Limb (tissue), 2 donors: Measurements from ENCODE around the gene PLOD3.

Experiments
- DNase-seq, 2 donors: peaks; one replicate each; pipeline ENCODE4 v3.0.0-alpha.2; 2016; ENCODE audit errors: extremely low spot score in 2 of 2

PLOD3 gene

DNA sequence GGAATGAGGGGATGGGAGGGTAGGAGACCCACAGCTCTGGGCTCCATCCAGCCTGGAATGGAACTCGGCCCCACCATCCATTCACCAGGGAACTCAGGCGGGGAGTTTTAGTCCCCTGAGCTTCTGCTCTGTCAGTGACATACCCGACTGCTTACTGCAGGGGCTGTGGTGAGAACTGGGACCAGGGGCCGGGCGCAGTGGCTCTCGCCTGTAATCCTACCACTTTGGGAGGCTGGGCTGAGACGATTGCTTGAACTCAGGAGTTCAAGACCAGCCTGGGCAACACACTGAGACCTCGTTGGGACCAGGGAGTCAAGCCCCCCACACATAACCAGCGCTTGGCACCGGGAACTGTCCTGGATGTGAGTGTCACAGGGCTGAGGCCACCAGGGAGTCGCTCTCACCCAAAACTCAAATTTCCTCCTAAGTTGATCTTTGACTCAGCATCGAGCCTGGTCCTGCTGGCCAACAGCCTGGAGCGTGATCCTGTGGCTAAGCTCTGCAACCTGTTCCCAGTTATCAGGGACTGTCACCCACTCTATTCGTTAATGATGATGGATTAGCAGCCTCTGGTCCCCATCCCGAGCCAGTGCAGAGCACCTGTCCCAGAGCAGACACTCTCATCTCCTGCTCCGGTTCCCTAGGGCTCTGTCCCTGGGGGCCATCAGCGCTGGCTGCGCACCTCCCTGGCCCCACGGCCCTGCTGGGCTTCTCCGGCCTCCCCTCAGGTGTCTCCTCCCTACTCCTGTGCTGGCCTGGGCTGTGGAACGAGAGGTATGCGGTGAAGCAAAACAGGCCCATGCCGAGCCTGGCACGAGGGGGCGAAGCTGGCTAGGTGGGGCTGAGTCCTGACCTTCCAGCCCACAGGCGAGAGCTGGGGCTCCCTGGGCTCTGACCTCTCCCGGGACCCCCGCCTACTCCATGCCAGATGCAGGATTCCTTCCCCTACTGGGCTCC, 21.1 kb upstream of the PLOD3 start:
- no peak for DNase-seq

DNA sequence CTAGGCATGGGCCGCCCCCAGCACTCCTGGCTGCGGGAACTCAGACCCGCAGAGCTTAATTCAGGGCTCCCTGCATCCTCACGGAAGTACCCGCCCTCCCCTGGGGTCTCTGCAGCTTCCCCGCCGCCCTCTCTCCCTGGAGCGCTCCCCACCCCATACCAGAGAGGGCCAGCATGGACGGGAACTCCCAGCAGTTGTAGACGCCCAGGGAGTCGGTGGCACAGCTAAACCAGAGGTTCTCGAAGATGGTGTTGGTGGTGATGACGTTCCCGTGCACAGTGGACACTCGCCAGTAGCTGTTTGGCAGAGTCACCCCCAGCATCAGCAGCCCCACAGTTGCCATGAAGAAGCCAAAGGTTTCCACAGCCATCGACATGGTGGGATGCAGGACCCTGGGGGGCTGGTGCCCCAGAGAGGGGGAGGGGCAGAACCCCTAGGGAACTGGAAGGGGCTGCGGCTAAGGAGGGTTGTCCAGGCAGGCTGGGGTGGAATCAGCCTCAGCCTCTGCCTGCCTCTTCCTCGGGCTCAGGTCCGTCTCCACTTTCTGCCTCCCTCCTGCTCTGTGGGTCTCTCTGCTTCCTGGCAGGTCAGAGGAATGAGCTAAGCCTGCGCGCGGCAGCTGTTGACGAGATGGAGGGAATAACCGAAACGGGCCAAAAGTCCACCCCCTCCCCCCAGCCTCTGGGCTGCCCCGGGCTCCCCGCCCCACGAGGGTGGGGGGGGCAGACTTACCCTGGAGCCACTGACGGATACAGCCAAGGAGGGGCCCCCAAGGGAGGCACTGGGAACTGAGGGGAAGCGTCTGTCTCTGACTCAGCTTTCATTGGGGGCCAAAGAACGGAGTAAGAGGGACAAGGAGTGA, 20.1 kb upstream of the PLOD3 start, which contains the start of gene CLDN15:
CLDN15 (minus strand) TSS at position 597 of the 862 bp plus-strand sequence; CDS start at position 376, 221 bp downstream.
- DNase-seq: peak in 1 of 2 donors; percentile 65

DNA sequence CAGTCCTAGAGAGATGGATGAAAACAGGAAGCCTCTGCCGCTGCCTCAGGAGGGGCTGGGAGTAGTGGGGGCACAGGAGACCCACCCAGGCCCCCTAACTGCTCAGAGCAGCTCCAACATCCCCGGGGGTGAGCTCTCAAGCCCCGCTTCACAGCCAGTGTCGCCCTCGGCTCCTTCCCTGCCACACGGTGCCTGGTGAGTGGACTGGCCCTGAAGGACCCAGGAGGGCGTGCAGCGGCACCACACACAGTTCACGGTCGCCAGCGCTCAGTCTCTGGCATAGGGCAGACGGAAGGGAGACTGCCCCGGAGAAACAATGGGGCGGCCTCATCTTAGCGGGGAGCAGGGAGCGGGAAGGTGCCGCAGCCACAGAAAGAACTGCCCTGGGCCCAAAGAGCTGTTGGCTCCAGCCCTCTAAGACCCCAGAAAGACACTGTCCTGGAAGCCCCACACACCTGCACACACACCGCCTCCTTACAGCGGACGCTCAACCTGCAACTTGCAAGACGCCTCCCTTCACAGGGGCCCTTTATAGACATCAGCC, 19.0 kb upstream of the PLOD3 start:
- DNase-seq: no peak

DNA sequence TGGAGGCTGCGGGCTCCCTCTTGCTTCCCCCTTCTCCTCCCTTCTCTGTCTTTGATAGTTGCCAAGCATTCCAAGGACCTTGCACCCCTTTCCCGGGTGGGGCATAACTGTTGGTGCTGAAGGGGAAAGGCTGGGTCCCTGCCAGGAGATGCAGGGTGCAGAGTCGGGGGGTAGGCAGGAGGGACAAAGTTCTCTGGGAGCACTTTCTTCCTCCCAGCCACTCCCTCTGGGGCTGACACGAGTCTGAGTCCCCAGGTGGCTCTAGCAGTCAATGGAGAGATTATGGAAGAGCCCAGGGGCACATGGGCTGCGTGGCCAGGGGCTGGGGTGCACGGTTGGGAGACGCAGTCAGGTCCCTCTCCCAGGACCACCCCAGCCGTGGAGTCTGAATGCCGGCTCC, 18.1 kb upstream of the PLOD3 start:
- no peak for DNase-seq

DNA sequence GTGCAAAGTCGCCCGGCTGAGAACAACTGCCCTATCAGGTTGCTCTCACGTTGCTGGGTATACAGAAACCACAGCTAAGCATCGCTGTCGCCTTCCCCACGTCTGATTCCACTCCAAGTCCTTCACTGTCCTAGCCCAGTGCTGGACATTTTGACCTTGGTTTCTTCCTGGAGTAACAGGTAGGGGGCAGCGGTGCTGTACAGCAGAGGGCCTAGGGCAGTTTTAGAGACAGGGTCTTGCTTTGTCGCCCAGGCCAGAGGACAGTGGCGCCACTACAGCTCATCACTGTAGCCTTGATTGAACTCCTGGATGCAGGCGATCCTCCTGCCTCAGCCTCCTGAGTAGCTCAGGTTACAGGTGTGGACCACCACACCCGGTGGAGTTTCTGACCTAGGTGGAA, 17.7 kb upstream of the PLOD3 start:
- no peak for DNase-seq

DNA sequence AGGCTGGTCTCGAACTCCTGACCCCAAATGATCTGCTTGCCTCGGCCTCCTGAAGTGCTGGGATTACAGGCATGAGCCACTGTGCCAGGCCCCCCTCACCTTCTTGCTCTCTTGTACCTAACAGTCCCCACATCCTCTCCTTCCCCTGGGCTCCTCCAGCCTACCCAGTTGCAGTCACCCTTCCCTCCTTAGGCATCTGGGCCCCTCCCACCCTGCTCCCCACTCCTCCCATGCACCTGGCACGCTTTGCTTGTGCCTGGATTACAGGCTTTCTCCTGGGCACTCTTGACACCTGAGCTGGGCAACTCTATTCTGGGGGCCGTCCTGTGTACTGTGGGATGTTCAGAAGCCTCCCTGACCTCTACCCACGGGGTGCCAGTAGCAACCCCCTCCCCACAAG, 17.3 kb upstream of the PLOD3 start:
- DNase-seq: no peak

DNA sequence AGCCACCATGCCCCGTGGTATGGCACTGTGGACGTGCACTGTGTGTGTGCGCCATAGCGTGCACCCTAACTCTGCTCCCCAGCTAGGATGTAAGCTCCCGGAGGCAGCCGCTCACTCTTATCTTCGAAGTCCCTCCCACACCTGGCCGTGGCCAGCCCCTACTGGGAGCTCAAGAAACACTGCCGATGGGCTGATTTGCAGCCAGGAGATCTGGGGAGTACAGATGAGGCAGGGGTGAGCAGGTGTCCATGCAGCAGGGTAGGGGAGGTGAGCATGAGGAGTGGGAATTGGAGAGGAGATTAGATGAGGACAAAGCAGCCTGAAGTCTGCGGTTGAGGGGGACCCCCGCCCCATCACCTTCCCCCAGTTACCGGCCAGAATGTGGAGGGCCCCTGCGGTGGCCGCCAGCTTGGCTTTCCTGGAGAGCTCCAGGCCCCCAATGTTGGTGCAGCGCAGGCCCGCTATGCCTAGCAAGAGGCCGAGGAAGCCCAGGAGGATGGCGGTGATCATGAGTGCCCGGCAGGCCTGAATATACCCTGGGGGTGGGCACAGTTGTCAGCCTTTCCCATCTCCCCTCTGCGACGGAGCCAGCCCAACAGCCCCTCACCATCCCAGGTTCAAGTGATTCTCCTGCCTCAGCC, 16.6 kb upstream of the PLOD3 start:
- DNase-seq: no peak

DNA sequence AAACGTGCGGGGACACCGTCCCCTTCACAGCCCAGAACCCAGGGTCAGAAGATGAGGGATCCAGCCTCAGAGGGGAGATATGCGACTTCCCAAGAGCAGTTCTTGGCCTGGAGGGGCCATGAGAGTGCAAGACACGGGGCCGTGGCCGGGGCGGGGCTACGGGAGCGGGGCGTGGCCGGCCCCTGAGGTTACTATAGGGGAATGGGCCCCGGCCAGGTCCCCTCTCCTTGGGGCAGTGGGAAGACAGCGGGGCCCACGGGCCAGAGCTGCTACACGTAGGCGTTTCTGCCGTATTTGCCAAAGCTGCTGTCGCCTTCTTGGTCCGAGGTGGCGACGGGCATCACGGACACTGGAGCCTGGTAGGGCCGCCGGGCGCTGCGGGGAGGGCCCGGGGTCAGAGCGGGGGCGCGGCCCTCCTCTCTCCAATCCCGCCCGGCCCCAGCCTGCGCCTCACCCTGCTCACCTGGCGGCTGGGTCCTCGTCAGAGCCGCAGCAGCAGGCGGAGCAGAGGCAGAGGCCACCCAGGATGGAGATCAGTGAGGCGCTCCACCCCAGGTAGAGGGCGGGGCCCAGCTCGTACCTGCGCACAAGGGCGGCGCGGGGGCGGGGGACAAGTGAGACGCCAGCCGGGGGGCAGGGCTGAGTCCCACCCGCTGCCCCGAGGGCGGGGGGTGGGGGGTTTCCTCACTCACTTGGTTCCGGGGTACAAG, 14.9 kb upstream of the PLOD3 start:
- DNase-seq: no peak

DNA sequence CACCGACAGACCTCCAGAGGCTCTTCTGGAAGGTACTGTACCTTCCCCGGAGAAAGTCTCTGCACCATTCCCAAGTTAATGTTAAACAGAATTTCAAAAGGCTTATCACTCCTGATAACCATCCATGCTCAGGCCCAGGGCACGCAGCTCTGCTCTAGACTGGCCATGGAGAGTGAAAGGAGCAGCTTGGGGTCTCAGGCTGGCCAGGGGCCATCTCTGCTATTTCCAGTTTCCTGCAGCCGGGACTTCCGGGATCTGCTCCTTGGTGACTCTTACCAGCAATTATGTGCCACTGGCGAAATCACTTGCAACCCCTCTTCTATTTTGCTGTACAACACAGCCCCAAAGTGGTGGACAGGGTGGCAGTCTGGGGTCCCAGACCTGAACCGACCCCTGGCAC, 14.3 kb upstream of the PLOD3 start:
- no peak for DNase-seq

DNA sequence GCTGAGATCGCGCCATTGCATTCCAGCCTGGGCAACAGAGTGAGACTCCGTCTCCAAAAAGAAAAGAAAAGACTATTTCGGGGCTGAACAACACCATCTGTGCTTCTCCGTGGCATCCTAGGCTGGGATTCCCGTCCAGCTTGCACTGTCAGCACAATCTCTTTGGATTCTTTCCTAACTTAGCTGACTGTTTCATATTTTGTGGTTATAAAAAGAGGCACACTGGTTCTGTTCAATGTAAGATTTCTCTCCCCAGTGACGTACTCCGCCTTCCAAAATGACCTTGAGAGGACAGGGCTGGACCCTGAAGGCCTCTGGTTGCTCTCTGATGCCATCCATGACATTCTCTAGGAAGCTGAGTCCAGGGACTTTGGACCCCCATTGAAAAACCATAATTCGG, 9.3 kb upstream of the PLOD3 start:
- no peak for DNase-seq

DNA sequence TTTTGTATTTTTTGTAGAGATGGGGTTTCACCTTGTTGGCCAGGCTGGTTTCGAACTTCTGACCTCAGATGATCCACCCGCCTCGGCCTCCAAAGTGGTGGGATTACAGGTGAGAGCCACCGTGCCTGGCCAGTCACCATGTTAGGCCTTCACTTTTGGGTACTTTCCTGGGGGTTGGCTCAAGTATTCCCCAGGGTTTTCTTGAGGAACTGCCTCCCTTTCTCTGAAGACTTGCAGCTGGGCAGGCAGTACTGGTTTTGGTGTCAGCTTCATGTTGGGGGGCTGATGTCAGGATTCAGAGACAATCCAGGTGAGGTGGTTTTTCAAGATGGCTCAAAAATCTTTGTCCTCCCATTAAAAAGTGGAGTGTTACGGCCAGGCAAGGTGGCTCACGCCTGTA, 8.3 kb upstream of the PLOD3 start:
- DNase-seq: no peak

DNA sequence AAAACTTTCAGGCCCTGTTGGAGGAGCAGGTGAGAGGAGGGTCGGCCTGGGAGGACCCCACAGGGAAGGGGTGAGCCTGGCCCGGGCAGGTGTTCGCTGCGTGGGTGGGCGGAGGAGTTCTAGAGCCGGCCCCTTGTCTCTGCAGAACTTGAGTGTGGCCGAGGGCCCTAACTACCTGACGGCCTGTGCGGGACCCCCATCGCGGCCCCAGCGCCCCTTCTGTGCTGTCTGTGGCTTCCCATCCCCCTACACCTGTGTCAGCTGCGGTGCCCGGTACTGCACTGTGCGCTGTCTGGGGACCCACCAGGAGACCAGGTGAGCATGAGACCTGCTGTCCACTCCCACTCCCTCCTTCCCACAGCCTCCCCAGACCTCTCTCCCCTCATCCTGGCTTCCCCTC, 6.1 kb upstream of the PLOD3 start:
- DNase-seq: no peak

DNA sequence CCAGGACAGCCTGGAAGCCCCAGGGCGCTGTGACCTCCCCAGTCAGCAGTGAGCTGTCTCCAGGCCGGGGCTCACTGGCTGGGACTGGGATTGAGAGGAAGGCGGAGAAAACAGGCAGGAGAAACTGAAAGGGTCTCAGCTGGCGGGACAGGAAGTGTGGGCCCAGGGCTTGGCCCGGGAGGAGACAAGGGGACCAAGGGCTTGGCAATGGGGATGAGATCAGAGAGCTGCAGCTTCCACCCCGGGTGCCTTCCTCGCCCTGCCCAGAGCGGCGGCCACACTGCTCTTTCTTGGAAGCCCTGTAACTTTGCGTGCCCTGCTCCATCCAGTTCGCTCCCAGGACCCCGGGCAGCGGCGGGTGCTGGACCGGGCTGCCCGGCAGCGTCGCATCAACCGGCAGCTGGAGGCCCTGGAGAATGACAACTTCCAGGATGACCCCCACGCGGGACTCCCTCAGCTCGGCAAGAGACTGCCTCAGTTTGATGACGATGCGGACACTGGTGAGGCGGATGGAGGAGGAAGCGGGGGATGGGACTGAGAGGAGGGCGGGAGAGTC, 5.0 kb upstream of the PLOD3 start:
- no peak for DNase-seq

DNA sequence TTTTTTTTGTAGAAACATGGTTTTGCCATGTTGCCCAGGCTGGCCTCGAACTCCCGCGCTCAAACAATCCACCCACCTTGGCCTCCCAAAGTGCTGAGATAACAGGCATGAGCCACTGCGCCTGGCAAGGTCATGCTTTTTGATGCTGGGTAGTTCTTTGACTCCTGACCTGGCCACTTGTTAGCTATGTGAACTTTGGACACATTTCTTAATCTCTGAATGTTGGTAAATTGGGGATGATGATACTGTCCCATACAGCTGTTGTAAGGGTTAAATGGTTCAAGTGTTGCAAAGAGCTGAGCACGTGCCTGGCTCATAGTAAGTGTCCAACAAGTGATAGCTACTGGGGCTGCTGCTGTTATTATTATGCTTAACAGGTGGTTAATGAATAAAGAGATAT, 2.9 kb upstream of the PLOD3 start:
- DNase-seq: no peak

DNA sequence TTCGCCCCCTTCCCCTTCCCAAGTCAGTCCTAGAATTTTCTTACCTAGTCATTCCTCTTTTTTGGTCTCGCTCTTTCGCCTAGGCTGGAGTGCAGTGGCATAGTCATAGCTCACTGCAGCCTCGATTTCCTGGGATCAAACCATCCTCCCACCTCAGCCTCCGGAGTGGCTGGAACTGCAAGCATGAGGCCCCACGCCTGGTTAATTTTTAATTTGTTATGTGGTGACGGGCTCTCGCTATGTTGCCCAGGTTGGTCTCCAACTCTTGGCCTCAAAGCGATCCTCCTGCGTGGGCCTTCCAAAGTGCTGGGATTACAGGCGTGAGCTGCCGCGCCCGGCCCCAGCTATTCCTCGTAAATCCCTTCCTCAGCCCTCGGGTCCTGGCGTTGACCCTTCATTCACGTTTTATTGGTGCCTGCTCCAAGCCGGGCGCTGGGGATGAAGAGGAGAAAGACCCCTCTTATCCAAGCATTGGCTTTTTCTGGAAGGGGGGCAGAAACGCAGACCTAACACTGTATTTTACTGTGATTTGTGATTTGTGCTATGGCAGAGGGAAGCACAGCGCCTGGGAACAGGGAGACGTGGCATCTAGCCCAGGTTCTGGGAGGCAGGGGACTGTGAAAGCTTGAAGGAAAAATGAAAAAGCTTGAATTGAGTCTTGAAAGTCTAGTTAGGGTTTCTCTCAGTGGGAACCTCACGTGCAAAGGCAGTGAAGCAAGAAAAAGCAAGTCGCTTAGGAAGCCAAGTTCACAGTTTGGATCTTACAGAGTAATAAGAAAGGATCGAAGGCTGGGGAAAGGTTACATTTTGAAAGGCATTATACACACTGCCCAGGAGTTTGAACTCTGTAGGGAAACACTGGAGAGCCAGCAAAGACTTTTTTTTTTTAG, 1.1 kb upstream of the PLOD3 start:
- no peak for DNase-seq

DNA sequence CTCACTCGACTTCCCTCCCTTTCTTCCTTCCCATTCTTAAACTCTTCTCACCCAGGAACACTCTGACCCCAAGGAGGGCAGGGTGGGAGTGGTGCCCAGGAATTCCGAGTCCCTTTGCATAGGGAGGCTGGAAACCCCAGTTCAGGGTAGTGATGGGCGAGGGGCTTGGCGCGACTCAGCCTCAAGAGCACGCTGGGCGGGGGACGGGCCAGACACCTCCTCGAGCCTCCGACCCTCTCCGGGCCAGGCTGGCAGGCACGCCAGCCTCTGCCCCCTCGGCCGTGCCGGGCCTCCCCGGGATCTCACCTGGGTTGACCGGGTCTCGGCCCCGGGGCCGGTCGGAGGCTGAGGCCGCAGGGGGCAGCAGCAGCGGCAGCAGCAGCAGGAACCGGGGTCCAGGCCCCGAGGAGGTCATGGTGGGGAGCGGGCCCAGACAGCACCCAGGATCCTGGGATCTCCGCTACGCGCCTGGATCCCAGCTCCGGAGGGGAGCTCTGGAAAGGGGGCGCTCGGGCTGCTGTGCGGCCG, 457 bp downstream of the PLOD3 start:
- DNase-seq: peak in 1 of 2 donors; percentile 58

DNA sequence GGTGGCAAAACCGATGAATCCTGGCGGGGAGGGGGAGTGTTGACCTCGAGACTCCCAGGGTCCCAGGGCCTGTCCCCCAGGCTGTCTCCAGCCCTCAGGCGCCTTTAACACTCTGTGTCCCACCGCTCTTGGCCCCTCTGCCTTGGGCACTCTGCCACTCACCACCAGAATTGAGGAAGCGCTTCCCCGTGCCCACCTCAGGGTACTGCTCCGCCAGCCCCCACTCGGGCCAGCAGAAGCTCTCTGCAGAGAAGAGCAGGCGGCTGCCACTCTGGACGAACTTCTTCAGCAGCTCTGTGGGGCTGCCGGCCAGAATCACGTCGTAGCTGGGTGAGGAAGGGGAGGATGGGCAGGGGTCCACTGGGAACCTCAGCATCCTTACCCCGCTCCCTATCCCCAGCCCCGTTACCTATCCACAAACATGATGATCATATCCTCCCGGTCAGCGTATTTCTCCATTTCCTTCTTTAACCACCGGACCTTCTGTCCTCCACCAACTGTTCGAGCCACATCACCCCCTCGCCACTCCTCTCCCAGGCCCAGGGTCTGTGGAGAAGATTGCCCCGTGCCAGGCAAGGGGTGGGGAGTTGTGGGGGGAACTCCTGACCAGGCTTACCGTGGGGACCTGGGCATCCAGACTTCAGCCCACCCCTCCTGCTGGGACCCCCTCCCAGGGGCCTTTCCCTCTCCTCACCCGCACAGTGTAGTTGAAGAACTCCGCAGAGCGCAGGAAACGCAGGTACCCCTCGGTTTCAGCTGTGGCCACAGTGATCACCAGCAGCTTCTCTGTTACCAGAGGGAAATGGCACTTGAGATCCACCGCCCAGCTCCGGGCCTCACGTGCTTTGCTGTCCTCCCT, 1.2 kb downstream of the PLOD3 start:
- no peak for DNase-seq

DNA sequence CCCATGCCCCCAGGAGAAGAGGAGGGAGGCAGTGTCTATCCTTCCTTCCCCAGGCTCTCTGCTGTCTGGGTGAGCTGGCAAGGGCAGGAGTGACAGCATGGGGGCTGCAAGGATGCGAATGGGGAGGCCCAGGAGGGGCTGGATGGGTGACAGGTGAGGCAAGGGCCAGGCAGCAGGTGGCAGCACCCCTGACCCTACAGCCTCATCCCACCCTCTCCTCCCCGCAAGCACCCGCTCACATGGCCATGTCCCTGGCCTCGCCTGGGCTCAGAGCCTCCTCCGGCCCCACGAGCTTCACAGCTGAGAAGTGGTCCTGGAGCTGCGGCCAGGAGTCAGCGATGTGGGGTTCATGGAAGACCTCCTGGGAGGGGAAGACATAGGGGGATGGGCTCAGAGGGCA, 5.4 kb downstream of the PLOD3 start:
- DNase-seq: no peak
